Activated T-cell treated with anti-CD3 and anti-CD28 coated beads for 4 hours (primary cell): ENCODE measurements around the gene PRKACA.

Experiments used
- DNase-seq: peaks from one replicate; pipeline ENCODE4 v3.0.0-alpha.2; 2020

The PRKACA gene

GRCh38 chr19:14117668-14118164 is at the start of gene PRKACA:
Gene PRKACA (minus strand): TSS chr19:14117762. CDS start chr19:14117547, 215 bp downstream.
- peak; percentile 94 for DNase-seq

GRCh38 chr19:14166999-14167575 is 49.5 kb upstream of the PRKACA start:
- DNase-seq, result no peak

- no peak for DNase-seq
Observed at GRCh38 chr19:14165990-14166830, 48.6 kb upstream of the PRKACA start.

GRCh38 chr19:14164724-14165493 is 47.3 kb upstream of the PRKACA start:
- DNase-seq, result no peak

- no peak for DNase-seq
Observed at GRCh38 chr19:14164082-14164481, 46.5 kb upstream of the PRKACA start.

- DNase-seq, result no peak
Observed at GRCh38 chr19:14162871-14163297, 45.3 kb upstream of the PRKACA start.

- DNase-seq, result no peak
Observed at GRCh38 chr19:14161305-14161704, 43.7 kb upstream of the PRKACA start.

GRCh38 chr19:14160017-14160703 is 42.6 kb upstream of the PRKACA start:
- DNase-seq, result no peak

- no peak for DNase-seq
Observed at GRCh38 chr19:14159059-14159458, 41.5 kb upstream of the PRKACA start.

GRCh38 chr19:14158276-14159023 is 40.9 kb upstream of the PRKACA start:
- DNase-seq, result no peak

GRCh38 chr19:14156971-14157717 is 39.6 kb upstream of the PRKACA start:
- no peak for DNase-seq

- no peak for DNase-seq
Observed at GRCh38 chr19:14156122-14156521, 38.6 kb upstream of the PRKACA start.

GRCh38 chr19:14155371-14155770 is 37.8 kb upstream of the PRKACA start:
- no peak for DNase-seq

- DNase-seq, result no peak
Observed at GRCh38 chr19:14152713-14153112, 35.2 kb upstream of the PRKACA start.

GRCh38 chr19:14150770-14151661 is 33.5 kb upstream of the PRKACA start:
- DNase-seq, result no peak

- no peak for DNase-seq
Observed at GRCh38 chr19:14150041-14150769, 32.6 kb upstream of the PRKACA start.

- peak; percentile 29 for DNase-seq
Observed at GRCh38 chr19:14149509-14149994, 32.0 kb upstream of the PRKACA start.

- DNase-seq, result no peak
Observed at GRCh38 chr19:14148751-14149410, 31.3 kb upstream of the PRKACA start.
